GM18951 (cell line): ENCODE results near the gene SYCE1.
"Not testable (repeated sequence)": the region's sequence is repeated elsewhere in the genome, so short reads cannot be mapped to it uniquely, and the experiment has no call there.

Experiments used
- POLR2A ChIP-seq: IDR thresholded peaks from 4 replicates; pipeline ENCODE4 v1.6.1; 2011; ENCODE audit warnings: mild to moderate bottlenecking; ENCODE audit not compliant: insufficient read length, insufficient read depth; ENCODE audit errors: extremely low read depth
- in situ Hi-C: fragments of 300-500 bp; cut with MboI; formaldehyde crosslinking; loops from one replicate; pipeline ENCODE4 v1.12.0; 2022; ENCODE audit warnings: low sequenced_read_pairs, mixed read lengths, inconsistent platforms; ENCODE audit not compliant: unreplicated experiment

SYCE1 gene

DNA sequence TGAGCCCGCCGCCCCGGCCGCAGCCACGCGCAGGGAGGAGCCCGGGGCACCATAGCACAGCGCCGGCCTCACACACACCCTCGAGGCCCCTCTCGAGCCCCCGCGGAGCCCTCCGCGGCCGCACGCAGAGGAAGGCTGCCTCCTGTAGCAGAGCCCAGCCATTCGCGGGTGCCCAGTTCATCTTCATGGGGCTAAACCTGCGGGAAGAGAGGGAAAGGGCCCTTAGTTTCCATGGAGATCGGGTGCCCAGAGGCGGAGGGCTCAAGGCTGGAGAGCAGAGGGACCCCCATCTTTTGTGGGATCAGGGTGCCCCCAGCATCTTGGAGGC is 2.9 kb upstream of the SYCE1 start:
- TF ChIP-seq POLR2A = no peak

DNA sequence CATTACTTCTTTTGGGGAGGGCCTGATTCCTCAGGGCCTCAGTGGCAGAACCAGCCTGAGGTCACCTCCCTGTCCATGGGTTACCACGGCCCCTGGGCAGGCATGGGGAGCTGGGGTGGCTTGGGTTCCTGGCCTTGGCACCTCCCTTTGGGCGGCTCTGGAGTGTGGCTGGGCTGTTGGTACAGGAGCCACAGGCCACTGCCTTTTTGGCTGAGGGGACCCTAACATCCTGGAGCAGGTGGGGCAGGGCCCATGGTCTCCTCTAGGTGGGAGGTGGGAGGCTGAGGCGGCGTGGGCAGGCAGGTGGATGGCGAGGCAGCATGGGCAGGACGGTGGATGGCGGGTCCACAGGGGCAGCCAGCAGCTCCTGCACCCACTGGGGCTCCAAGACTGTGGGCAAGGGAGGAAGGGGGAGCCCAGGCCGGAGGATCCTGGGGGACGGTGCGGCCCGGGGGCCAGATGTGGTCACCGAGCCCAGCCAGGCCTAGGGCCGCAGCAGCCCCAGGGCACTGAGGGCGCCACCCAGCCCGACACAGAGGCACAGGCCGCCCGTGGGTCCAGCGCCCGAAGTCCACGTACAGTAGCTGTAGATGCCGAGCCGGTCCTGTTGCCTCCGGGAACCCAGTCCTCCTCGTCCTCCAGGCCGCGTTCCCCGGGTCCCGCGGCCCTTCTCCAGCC is 2.4 kb upstream of the SYCE1 start:
- no peak for TF ChIP-seq POLR2A
- in situ Hi-C loops = no loop called here

More for the DNA sequence above, 2.9 kb upstream of the SYCE1 start:
- in situ Hi-C loops = no loop called here

DNA sequence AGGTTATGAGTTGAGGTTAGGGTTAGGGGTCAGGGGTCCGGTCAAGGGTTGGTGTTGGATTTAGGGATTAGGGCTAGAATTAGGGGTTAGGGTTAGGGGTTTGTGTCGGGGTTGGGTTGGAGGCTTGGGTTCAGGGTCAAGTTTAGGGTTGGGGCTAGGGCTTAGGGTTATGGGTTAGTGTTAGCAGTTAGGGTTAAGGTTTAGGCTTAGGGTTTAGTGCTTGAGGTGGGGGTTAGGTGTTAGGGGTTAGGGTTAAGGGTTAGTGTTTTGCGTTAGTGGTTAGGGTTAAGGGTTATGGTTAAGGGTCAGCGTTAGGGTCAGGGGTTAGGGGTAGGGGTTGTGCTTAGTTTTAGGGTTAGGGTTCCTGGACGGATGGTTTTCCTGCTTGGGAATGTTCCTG is 1.7 kb upstream of the SYCE1 start:
- in situ Hi-C loops = no loop called here

DNA sequence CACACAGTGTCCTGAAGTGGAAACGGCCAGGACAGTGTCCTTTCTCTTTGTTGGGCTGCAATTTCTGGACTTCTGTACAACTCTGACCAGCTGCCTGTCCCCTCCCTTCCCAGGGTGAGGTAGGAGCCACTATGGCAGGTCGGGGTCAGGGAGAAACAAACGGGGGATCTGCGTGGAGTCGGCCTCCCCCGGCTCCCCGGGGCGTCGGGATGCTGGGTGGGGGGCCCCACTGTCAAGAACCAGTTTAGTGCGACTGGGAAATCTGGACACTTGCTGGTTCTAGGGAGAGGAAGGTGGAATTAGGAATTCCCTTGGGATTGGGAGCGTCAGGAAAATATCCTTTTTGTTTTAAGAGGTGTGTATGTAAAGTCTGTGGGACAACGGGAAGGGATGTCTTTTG is 567 bp downstream of the SYCE1 start:
- in situ Hi-C loops = no loop called here
- TF ChIP-seq POLR2A = no peak

More for the DNA sequence above, 1.7 kb upstream of the SYCE1 start:
- TF ChIP-seq POLR2A = no peak

DNA sequence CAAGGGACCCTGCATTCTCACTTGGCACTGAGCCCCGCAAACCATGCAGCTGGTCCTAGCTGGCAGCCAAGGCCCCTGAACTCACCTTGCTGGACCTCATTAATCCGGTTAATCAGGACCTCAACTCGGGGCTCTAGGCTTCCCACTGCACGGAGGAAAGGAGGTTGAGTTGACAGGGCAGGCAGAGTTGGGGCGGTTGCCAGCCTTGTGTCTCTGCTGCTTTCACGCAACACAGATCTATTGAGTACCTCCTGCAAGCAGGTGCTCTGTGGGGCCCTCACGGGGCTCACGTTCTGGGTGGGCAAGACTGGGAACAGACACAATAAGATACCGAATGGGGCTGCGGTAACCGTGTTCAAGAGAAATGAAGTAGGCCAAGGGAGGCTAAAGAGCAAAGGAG is 6.2 kb downstream of the SYCE1 start:
- in situ Hi-C loops = no loop called here
- TF ChIP-seq POLR2A = no peak

DNA sequence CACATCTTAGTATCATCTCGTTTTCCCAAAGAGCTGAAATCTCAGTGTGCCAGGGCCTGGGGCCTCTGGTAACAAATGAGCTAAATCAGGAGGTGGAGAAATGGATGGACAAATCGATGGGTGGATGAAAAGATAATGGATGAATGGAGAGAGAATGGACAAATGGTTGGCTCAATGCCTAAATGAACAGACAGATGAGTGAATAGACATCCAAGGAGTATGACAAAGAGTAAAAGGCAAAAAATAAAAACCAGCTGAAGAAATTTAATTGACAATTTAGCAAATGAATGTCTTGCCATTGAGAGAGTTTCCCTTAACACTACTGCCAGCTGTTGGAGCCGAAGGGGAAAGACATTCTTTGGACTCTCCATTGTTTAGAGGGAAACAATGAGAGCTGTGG is 8.0 kb downstream of the SYCE1 start:
- in situ Hi-C loops = no loop called here

DNA sequence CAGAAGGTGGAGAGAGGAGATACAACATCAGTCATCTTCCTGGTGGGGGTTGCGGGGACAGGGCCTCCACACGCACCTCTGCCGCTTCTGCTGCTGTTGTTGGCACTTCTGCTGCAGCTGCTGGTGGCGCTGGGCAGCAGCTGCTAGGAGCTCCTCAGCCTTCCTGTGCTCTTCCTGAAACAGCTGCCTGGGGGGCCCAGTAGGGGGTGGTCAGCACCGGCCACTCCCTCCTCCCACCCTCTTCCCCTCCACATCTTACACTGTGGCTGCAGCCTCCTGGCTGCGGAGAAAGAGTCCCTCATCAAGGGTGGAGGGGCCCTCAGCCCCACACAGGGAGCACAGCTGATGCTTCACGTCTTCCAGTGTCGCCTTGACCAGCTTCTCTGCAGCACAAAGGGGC is 9.9 kb downstream of the SYCE1 start:
- no peak for TF ChIP-seq POLR2A
- in situ Hi-C loops = no loop called here

More for the DNA sequence above, 8.0 kb downstream of the SYCE1 start:
- no peak for TF ChIP-seq POLR2A

DNA sequence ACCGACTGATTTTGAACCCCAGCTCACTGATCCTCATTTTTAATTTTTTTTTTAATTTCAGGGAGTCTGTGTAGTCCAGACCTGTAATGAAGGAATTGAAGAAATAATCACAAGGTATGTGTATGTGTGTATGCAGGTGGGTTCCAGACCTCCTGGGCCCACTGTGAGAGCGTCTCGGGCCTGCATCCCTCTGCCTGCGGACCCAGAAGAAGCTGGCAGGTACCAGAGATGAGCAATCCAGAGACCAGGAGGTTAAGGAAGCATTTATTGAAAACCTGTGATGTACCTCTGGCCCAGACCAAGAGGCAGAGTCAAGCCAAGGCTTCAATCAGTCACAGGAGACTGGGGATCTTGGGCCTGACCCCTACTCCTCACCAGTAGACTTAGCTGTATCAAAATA is 10.8 kb downstream of the SYCE1 start:
- in situ Hi-C loops = no loop called here
- no peak for TF ChIP-seq POLR2A

DNA sequence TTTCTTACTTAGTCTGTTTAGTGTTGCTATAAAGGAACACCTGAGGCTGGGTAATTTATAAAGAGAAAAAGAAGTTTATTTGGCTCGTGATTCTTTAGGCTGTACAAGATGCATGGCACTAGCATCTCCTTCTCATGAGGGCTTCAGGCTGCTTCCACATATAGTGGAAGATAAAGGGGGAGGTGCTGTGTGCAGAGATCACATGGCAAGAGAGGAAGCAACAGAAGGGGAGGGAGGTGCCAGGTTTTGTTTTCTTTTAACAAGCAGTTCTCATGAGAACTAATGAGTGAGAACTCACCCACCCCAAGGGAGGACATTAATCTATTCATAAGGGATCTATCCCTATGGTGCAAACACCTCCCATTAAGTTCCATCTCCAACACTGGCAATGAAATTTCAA is 20.9 kb downstream of the SYCE1 start:
- in situ Hi-C loops = no loop called here
- no peak for TF ChIP-seq POLR2A

DNA sequence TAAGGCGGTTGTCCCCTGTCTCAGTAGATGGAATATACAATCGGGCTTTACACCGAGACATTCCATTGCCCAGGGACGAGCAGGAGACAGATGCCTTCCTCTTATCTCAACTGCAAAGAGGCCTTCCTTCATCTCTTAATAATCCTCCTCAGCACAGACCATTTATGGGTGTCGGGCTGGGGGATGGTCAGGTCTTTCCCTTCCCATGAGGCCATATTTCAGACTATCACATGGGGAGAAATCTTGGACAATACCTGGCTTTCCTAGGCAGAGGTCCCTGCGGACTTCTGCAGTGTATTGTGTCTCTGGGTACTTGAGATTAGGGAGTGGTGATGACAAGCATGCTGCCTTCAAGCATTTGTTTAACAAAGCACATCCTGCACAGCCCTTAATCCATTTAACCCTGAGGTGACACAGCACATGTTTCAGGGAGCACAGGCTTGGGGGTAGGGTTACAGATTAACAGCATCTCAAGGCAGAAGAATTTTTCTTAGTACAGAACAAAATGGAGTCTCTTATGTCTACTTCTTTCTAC is 23.9 kb downstream of the SYCE1 start:
- in situ Hi-C loops = not testable (repeated sequence)

DNA sequence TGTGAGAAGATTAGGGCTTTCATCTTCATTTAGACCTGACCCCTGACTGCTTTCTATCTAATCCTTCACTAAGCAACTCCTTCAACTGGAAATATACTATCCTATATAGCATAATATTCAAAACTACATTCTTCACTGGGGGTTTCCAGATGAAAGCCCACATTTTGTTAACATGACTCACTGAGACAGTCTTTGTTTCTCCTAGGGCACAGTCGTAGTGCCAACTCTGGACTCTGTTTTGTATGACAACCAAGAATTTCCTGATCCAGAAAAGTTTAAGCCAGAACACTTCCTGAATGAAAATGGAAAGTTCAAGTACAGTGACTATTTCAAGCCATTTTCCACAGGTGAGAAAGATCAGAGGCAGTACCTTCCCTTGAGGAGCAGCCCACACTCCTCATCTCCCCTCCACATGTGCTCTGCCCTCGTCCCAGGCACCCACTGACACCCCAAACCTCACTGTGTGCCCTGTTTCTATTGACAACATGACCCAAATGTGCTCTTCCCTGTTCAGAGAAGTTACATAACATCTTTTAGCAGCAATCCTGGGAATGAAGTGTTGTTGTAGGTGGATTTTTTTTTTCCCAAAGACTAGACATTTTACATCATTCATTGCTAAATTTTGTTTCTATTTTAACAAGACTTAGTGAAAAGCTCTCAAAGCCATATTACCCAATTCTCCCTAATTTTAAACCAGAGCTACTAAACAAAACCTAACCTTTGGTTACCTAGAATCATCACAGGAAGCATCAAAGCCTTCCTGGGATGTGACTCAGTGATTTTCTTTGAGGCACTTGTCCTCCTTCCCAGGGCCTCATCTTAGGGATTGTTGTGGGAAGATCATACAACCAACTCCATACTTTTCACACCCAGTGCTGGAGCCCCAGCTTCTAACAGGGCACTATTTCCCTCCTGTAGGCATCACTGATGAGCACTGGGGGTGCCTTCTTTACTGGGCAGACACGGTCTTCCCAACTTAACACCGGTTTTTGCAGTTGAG is 27.5 kb downstream of the SYCE1 start:
- in situ Hi-C loops = no loop called here

DNA sequence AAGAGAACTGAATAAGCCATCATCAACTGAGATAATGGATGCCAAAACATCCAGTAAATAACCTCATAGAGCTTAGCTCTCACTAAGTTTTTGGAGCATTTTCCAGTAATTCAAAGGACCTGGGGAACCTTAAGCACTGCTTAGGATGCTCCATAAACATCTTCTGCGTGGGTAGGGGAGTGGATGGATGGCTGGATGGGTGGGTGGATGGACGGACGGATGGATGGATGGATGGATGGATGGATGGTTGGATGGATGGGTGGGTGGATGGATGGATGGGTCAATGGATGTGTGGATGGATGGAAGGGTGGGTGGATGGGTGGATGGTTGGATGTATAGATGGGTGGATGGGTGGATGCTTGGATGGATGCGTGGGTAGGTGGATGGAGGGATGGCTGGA is 29.2 kb downstream of the SYCE1 start:
- TF ChIP-seq POLR2A = no peak
- in situ Hi-C loops = no loop called here

More for the DNA sequence above, 27.5 kb downstream of the SYCE1 start:
- TF ChIP-seq POLR2A = no peak

DNA sequence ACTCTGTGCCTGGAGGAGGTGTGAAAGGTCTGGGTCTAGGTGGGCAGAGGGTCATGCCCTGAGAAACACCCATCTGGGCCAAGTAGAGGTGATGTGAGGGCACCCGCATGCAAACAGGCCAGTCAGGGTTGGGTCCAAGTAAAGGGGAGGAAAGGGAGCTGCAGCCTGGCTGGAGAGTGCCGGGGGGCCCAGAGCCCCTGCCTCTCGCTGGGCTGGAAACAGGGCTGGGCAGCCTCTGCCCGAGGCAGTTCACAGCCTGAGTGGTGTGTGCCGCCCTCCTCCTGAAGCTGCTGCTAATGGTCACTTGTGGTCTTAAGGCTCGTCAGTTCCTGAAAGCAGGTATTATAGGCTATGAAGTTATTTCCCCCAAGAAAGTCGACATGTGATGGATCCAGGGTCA is 31.0 kb downstream of the SYCE1 start:
- no peak for TF ChIP-seq POLR2A
- in situ Hi-C loops = no loop called here

DNA sequence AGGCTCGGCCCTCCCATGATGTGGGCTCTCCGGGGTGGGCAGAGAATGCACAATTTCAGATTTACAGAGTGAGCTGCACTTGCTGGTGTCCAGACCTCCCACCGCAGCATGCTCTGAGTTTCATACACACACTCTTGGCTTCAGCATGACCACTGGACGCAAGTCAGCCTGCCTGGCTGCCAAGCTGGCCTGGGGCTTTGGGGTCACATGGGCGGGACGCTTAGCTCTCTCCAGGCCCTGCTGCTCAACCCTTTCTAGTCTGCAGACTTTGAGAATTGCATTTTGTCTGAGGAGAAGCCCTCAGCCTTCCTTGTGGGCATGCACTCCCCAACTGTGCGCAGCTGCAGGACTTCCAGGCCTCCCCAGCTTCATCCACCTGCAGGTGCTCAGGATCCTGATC is 32.5 kb downstream of the SYCE1 start:
- in situ Hi-C loops = no loop called here
- no peak for TF ChIP-seq POLR2A

DNA sequence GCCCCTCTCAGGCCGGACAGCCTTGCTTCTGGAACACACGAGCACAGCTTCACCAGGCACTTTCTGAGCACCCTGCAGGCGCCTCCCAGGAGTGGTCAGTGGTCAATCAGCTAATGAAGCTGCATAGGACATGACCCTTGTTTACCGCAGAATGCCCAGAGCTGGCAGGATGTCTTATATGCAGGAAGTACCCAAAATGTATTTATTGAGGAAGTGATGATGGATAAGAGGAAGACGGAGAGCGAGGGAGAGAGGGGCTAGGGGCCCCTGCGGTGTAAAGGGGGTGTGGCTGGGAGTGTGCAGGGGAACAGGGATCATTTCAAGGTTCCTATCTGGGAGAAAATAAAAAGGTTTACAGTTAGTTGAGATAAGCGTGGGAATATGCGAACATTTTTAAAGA is 34.9 kb downstream of the SYCE1 start:
- TF ChIP-seq POLR2A = no peak

More for the DNA sequence above, 34.9 kb downstream of the SYCE1 start:
- in situ Hi-C loops = no loop called here
